Neural cell (in vitro differentiated cells): ENCODE data around the gene NAPG. TPM values are rescaled to one million over a fixed set of nuclear protein-coding genes. Genes with fewer than 3 reads are reported as not detected.
"Not testable (repeated sequence)": the region's sequence is repeated elsewhere in the genome, so short reads cannot be mapped to it uniquely, and the experiment has no call there.

Experiments
- H2AFZ ChIP-seq: fragments of 200-600, 300-800 bp; sonication (generic), shearing (Covaris generic); 2 replicates; pipeline ENCODE4 v1.6.0; 2014; ENCODE audit warnings: low read depth, mild to moderate bottlenecking, antibody characterized with exemption, low read length, moderate library complexity
- H3F3A ChIP-seq: fragments of 200-600 bp; shearing (Covaris generic); 2 replicates; pipeline ENCODE4 v1.6.1; 2016; ENCODE audit warnings: mild to moderate bottlenecking, moderate library complexity, mixed read lengths, antibody characterized with exemption, low read length; ENCODE audit not compliant: insufficient read depth, poor library complexity, severe bottlenecking
- H3K27ac ChIP-seq: fragments of 200-600, 300-800 bp; sonication (generic), shearing (Covaris generic); 2 replicates; pipeline ENCODE4 v1.5.1; 2014; ENCODE audit warnings: mild to moderate bottlenecking, low read length, moderate library complexity
- H3K27me3 ChIP-seq: fragments of 300-800, 200-600 bp; sonication (generic), shearing (Covaris generic); 2 replicates; pipeline ENCODE4 v1.6.0; 2014; ENCODE audit warnings: mild to moderate bottlenecking, low read depth, low read length, moderate library complexity; ENCODE audit not compliant: insufficient read depth
- H3K36me3 ChIP-seq: fragments of 300-800, 200-600 bp; sonication (generic), shearing (Covaris generic); 2 replicates; pipeline ENCODE4 v1.5.1; 2014; ENCODE audit warnings: mild to moderate bottlenecking, antibody characterized with exemption, low read length, moderate library complexity; ENCODE audit not compliant: insufficient read depth
- H3K4me2 ChIP-seq: fragments of 300-800, 200-600 bp; sonication (generic), shearing (Covaris generic); 2 replicates; pipeline ENCODE4 v1.6.0; 2014; ENCODE audit warnings: mild to moderate bottlenecking, low read length
- H3K4me3 ChIP-seq: fragments of 300-800, 200-600 bp; sonication (generic), shearing (Covaris generic); 2 replicates; pipeline ENCODE4 v1.5.1; 2014; ENCODE audit warnings: mild to moderate bottlenecking, low read length, moderate library complexity
- H3K79me2 ChIP-seq: fragments of 200-600 bp; shearing (Covaris generic); replicated peaks from 2 replicates; pipeline ENCODE4 v1.6.0; 2014; ENCODE audit warnings: mild to moderate bottlenecking, low read length, moderate library complexity; ENCODE audit not compliant: insufficient read depth
- H3K9ac ChIP-seq: fragments of 300-800, 200-600 bp; sonication (generic), shearing (Covaris generic); 2 replicates; pipeline ENCODE4 v1.6.1; 2016; ENCODE audit warnings: mild to moderate bottlenecking, low read length, mixed read lengths
- H3K9me2 ChIP-seq: fragments of 200-600 bp; shearing (Covaris generic); 2 replicates; pipeline ENCODE4 v1.6.1; 2016; ENCODE audit warnings: mild to moderate bottlenecking, low read length, mixed read lengths; ENCODE audit not compliant: insufficient read depth
- H3K9me3 ChIP-seq: fragments of 200-600, 300-800 bp; sonication (generic), shearing (Covaris generic); 2 replicates; pipeline ENCODE4 v1.6.1; 2016; ENCODE audit warnings: mild to moderate bottlenecking, mixed run types, low read length, moderate library complexity, mixed read lengths
- H4K20me1 ChIP-seq: fragments of 200-600 bp; shearing (Covaris generic); 2 replicates; pipeline ENCODE4 v1.6.1; 2016; ENCODE audit warnings: mild to moderate bottlenecking, mixed run types; ENCODE audit not compliant: insufficient read depth
- CTCF ChIP-seq: fragments of 450-650 bp; IDR thresholded peaks from 2 replicates; pipeline ENCODE4 v1.5.1; 2014; ENCODE audit warnings: antibody characterized with exemption, mild to moderate bottlenecking, moderate library complexity; ENCODE audit not compliant: poor library complexity, severe bottlenecking
- EP300 ChIP-seq: fragments of 450-650 bp; conservative IDR thresholded peaks from 2 replicates; pipeline ENCODE4 v1.6.1; 2014; ENCODE audit warnings: antibody characterized with exemption, mild to moderate bottlenecking, moderate library complexity; ENCODE audit not compliant: poor library complexity, severe bottlenecking
- EZH2 ChIP-seq: fragments of 200-600, 300-800 bp; shearing (Covaris generic), sonication (generic); IDR thresholded peaks from 2 replicates; pipeline ENCODE4 v1.6.1; 2014; ENCODE audit warnings: antibody characterized with exemption, low read length, borderline replicate concordance, mild to moderate bottlenecking; ENCODE audit not compliant: insufficient read depth, poor library complexity, severe bottlenecking
- MXI1 ChIP-seq: fragments of 450-650 bp; conservative IDR thresholded peaks from 2 replicates; pipeline ENCODE4 v1.6.1; 2014; ENCODE audit warnings: antibody characterized with exemption, mild to moderate bottlenecking; ENCODE audit not compliant: poor library complexity, severe bottlenecking
- POLR2AphosphoS5 ChIP-seq: IDR thresholded peaks from 2 replicates; pipeline ENCODE4 v1.6.1; 2012
- RAD21 ChIP-seq: fragments of 450-650 bp; conservative IDR thresholded peaks from 2 replicates; pipeline ENCODE4 v1.6.1; 2014; ENCODE audit warnings: antibody characterized with exemption, mild to moderate bottlenecking, moderate library complexity
- REST ChIP-seq: IDR thresholded peaks from 2 replicates; pipeline ENCODE4 v1.6.1; 2012; ENCODE audit warnings: borderline replicate concordance
- SMC3 ChIP-seq: fragments of 450-650 bp; conservative IDR thresholded peaks from 2 replicates; pipeline ENCODE4 v1.6.1; 2014; ENCODE audit warnings: antibody characterized with exemption, mild to moderate bottlenecking, moderate library complexity; ENCODE audit not compliant: poor library complexity
- TAF1 ChIP-seq: IDR thresholded peaks from 2 replicates; pipeline ENCODE4 v1.6.1; 2012; ENCODE audit warnings: low read depth
- polyA plus RNA-seq: library from polyadenylated mRNA; depleted of rRNA; stranded (reverse); fragments of >200 nt; gene quantifications from 2 replicates; pipeline ENCODE4 v1.2.3, GENCODE V29; 2014

Gene NAPG
- polyA plus RNA-seq, 1 donor from 2014 or later: 93.9 TPM

GRCh38 chr18:10577842-10578572, 52.2 kb downstream of the NAPG start:
- not testable (repeated sequence) for H3F3A ChIP-seq, H3K36me3 ChIP-seq, H3K27ac ChIP-seq, H3K27me3 ChIP-seq, H3K9ac ChIP-seq, H3K9me3 ChIP-seq, H2AFZ ChIP-seq, H3K4me3 ChIP-seq, H3K9me2 ChIP-seq, H3K4me2 ChIP-seq, H4K20me1 ChIP-seq, H3K79me2 ChIP-seq

GRCh38 chr18:10578573-10578899, 52.7 kb downstream of the NAPG start:
- H3K9me2 ChIP-seq, H3F3A ChIP-seq, H2AFZ ChIP-seq, H3K9ac ChIP-seq, H3K36me3 ChIP-seq, H3K27me3 ChIP-seq, H3K27ac ChIP-seq, H4K20me1 ChIP-seq, H3K4me2 ChIP-seq, H3K79me2 ChIP-seq, H3K9me3 ChIP-seq, H3K4me3 ChIP-seq: not testable (repeated sequence)

- H3K36me3 ChIP-seq: no peaks in the 10 kb centered on the region
- H4K20me1 ChIP-seq: no peaks in the 10 kb centered on the region
- no peaks in the 10 kb centered on the region for H3F3A ChIP-seq
- no peaks in the 10 kb centered on the region for H3K79me2 ChIP-seq
- H3K4me3 ChIP-seq: no peak overlapping the region
- H2AFZ ChIP-seq: no peak overlapping the region
- H3K9me2 ChIP-seq: no peaks in the 10 kb centered on the region
- H3K27ac ChIP-seq: no peak overlapping the region
- TF ChIP-seq EP300 (no peak), SMC3 (no peak), POLR2AphosphoS5 (no peak), RAD21 (no peak), TAF1 (no peak), REST (no peak), CTCF (no peak), MXI1 (no peak), EZH2 (no peak)
- no peaks in the 10 kb centered on the region for H3K9me3 ChIP-seq
- no peak overlapping the region for H3K9ac ChIP-seq
- no peak overlapping the region for H3K4me2 ChIP-seq
- no peaks in the 10 kb centered on the region for H3K27me3 ChIP-seq
Observed at GRCh38 chr18:10579079-10579867, 53.4 kb downstream of the NAPG start.
